ENCODE data around the gene BTN2A1.

BTN2A1 gene

DNA sequence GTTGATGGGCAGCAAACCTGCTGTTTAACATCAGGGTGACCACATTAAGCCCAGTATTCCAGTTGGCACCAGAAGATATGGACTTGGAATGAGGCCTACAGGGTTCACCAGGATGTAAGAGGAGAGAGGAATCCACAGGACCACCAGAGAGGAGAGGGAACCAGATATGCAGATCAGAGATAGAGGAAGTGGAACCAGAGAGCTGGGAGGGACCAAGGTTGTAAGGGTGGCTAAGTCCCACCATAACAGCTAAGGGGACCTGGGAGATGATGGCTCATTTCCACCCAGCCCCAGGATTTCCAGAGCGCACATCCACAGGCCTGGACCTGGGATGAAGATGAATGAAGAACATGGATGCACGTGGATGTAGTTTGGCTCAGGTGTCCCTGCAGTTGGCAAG lies 11.1 kb downstream of the BTN2A1 start:
- DNase-seq (ENCODE audit: low spot score): no peak

GRCh38 chr6:26470643-26471042 lies 12.9 kb downstream of the BTN2A1 start:
- DNase-seq (ENCODE audit: low spot score): no peak

GRCh38 chr6:26471970-26472369 lies 14.2 kb downstream of the BTN2A1 start:
- no peak for DNase-seq (ENCODE audit: low spot score)

- no peak for DNase-seq (ENCODE audit: low spot score)
Observed at GRCh38 chr6:26472549-26473290, 15.0 kb downstream of the BTN2A1 start.

DNA sequence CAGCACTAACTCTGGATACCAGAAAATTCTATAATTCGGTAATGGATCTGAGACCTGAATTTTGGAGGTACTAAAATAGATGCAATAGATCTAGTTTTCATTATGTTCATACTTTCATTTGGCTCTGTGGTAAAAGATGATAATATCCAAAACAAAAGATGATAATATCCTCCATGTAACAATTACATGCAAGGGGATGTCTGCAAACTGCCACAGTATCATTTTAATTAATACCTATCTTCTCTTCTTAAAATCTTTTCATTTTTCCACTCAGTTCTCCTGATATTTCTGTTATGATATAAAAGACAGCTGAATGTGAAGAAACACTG lies 15.6 kb downstream of the BTN2A1 start:
- no peak for DNase-seq (ENCODE audit: low spot score)

- DNase-seq (ENCODE audit: low spot score): peak; percentile 82
Observed at GRCh38 chr6:26473758-26474438, 16.1 kb downstream of the BTN2A1 start.

GRCh38 chr6:26474439-26474881 lies 16.7 kb downstream of the BTN2A1 start:
- DNase-seq (ENCODE audit: low spot score): no peak

- DNase-seq (ENCODE audit: low spot score): no peak
Observed at GRCh38 chr6:26475823-26476729, 18.3 kb downstream of the BTN2A1 start.

DNA sequence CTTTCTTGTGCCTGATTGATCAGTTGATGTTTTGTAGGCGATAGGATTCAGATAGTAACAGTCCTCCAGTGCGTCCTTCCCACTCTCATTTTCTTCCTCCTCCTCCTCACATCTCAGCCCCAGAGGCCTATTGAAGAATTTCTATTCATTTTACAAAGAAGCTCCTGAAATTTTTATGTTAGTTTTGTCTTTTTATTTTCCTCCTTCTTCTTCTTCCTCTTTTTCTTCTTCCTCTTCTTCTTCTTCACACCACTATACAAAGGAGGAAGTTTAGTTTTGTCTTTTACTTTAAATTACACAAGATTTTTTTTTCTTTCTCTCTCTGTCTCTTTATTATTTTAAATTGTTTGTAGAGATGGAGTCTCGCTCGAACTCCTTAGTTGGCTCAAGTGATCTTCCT lies 19.1 kb downstream of the BTN2A1 start:
- DNase-seq (ENCODE audit: low spot score): no peak

DNA sequence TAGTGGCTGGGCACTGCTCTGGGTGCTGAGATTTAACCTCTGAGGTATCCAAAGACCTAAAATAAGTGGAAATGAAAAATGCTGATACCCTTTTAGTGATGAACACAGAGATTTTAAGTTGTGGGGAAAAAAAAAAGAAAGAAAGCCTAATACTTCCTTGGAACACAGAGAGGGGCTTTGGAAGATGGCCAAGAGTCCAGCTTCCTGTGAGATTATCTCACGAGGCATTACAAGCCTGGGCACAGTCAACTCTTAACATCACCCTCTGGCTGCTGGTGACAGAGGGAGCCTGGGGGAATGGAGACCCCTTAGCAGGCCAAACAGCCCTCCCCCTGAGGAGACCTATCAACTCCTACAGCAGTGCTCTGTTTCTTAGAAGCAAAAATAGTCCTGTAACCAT lies 19.7 kb downstream of the BTN2A1 start:
- DNase-seq (ENCODE audit: low spot score): no peak

DNA sequence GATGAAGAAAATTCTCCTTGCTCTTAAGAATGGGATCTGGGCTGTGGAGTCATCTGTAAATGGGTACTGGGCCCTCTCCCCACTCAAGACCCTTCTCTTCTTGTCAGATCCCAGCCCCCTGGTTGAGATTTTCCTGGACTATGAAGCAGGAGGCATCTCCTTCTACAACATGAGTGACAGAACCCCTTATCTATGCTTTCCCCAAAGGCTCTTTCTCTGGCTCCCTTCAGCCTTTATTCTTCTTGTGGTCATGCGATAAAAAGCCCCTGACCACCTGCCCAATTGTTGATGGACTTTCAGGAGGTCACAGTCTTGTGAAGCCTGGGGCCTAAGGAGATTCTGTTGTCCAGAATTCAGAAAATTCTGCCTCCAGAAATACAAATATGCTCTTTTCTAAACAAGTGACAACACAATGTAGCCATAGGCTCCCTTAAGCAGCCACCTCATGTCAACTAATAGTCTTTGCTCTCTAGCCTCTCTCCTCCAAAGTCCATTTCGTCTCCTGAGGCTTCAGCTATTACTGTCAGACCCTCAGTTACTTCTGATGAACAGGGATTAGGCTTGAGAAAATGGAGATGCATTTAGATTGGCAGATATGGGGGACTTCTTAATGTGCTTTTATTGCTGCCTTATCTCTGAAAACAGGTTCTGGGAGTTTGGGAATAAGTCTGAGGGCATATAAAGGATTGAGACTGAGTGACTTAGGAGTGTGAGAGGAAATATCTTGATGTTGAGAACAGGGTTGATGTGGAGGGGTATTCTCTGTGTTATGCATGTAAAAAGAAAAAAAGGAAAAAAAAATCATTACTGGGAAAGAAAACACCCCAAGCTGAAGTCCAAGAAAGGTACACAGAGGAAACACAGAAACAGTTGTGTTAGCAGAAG lies 20.6 kb downstream of the BTN2A1 start:
- DNase-seq (ENCODE audit: low spot score): no peak

DNA sequence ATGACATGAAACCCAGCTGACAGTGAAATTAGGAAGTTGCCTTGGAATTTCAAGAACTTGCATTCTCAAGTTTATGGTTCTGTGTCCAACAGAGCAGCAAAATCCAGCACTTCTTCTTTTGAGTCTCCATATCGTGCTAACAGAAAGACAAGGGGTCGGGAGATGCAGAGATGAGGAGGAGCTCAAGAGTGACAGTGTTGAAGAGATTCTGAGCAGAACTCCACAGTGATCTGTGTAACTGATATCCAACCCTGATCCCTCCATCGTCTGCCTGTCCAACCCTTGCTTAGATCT lies 21.2 kb downstream of the BTN2A1 start:
- DNase-seq (ENCODE audit: low spot score): no peak

GRCh38 chr6:26482338-26482737 lies 24.6 kb downstream of the BTN2A1 start:
- DNase-seq (ENCODE audit: low spot score): no peak

GRCh38 chr6:26483727-26484126 lies 26.0 kb downstream of the BTN2A1 start:
- DNase-seq (ENCODE audit: low spot score): no peak

- no peak for DNase-seq (ENCODE audit: low spot score)
Observed at GRCh38 chr6:26484161-26484560, 26.4 kb downstream of the BTN2A1 start.

DNA sequence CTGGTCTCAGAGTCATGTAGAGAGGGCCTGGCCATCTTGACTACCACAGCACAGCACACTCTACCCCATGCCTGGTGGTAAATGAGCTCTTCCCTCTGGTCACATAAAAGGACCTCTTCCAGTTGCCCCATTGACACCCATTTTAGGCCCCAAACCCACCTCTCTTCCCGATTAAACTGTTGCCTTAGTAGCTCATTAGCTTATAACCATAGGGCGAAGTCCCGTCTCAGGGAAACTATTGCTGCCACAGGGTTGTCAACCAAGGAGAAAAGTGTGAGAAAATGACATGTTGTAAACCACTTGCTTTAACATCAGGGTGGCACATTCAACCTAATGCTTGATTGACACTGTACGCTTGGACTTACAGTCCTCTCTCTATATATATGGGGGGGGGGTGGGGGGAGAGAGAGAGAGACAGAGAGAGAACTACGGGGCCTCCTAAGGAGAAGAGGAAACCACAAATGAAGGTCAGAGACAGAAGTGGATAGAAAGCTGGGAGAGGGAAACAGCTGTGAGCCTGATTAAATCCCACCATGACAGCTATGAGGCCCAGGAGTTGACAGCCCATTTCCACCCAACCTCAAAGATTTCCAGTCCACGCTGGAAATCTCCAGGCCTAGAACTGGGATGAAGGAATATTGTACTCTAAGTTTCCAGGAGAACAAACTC lies 27.5 kb downstream of the BTN2A1 start:
- no peak for DNase-seq (ENCODE audit: low spot score)

DNA sequence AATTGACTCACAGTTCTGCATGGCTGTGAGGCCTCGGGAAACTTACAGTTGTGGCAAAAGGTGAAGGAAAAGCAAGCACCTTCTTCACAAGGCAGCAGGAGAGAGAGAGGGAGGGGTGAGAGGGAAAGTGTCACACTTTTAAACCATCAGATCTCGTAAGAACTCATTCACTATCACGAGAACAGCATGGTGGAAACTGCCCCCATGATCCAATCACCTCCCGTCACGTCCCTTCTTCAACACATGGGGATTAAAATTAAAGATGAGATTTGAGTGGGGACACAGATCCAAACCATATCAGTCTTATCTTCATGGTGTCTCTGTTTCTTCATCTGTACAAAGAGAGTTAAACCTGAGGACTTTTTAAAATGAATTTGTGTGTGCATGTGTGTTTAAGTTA lies 28.6 kb downstream of the BTN2A1 start:
- no peak for DNase-seq (ENCODE audit: low spot score)

GRCh38 chr6:26487466-26487865 lies 29.7 kb downstream of the BTN2A1 start:
- no peak for DNase-seq (ENCODE audit: low spot score)

- no peak for DNase-seq (ENCODE audit: low spot score)
Observed at GRCh38 chr6:26489996-26490964, 32.5 kb downstream of the BTN2A1 start.

DNA sequence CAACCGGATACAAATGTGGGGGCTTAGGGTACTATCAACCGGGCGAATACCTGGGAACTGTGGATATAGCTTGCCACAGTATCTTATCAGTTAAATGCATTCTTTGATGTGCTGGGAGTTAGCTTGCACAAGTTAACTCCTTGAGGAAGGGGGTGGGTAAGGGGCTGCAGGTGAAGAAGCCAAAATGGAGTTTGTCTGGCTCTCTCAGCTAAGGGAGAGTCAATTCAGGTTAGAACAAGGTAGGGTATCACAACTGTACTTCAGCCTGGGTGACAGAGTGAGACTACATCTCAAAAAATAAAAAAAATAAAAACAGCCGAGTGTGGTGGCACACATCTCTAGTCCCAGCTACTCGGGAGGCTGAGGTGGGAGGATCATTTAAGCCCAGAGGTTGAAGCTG lies 33.8 kb downstream of the BTN2A1 start:
- DNase-seq (ENCODE audit: low spot score): no peak

Data from left forelimb (tissue), 1 donor.